Measurements from ENCODE around the gene SP100.

Gene SP100

GRCh38 chr2:230492107-230492506 lies 76.1 kb downstream of the SP100 start:
- H3K4me3 ChIP-seq (ENCODE audit: low read depth, low read length), result no peak overlapping the region
- no peak for TF ChIP-seq CTCF (IDR thresholded peaks at IDR 0.05; ENCODE audit: borderline replicate concordance, insufficient read depth, low read depth, low read length)

- no peak for TF ChIP-seq CTCF (IDR thresholded peaks at IDR 0.05; ENCODE audit: borderline replicate concordance, insufficient read depth, low read depth, low read length)
Measured at GRCh38 chr2:230494980-230495379, 79.0 kb downstream of the SP100 start.

GRCh38 chr2:230496891-230497290 lies 80.9 kb downstream of the SP100 start:
- TF ChIP-seq CTCF (IDR thresholded peaks at IDR 0.05; ENCODE audit: borderline replicate concordance, insufficient read depth, low read depth, low read length), result no peak
- H3K4me3 ChIP-seq (ENCODE audit: low read depth, low read length), result no peak overlapping the region

More at GRCh38 chr2:230494980-230495379, 79.0 kb downstream of the SP100 start:
- H3K4me3 ChIP-seq (ENCODE audit: low read depth, low read length), result no peak overlapping the region

- H3K4me3 ChIP-seq (ENCODE audit: low read depth, low read length), result no peak overlapping the region
- no peak for TF ChIP-seq CTCF (IDR thresholded peaks at IDR 0.05; ENCODE audit: borderline replicate concordance, insufficient read depth, low read depth, low read length)
Measured at GRCh38 chr2:230498506-230499107, 82.6 kb downstream of the SP100 start.

- TF ChIP-seq CTCF (IDR thresholded peaks at IDR 0.05; ENCODE audit: borderline replicate concordance, insufficient read depth, low read depth, low read length), result no peak
- no peak overlapping the region for H3K4me3 ChIP-seq (ENCODE audit: low read depth, low read length)
Measured at GRCh38 chr2:230502593-230502992, 86.6 kb downstream of the SP100 start.

GRCh38 chr2:230503798-230504197 lies 87.8 kb downstream of the SP100 start:
- H3K4me3 ChIP-seq (ENCODE audit: low read depth, low read length), result no peak overlapping the region
- TF ChIP-seq CTCF (IDR thresholded peaks at IDR 0.05; ENCODE audit: borderline replicate concordance, insufficient read depth, low read depth, low read length), result no peak

- H3K4me3 ChIP-seq (ENCODE audit: low read depth, low read length), result no peak overlapping the region
- TF ChIP-seq CTCF (IDR thresholded peaks at IDR 0.05; ENCODE audit: borderline replicate concordance, insufficient read depth, low read depth, low read length), result no peak
Measured at GRCh38 chr2:230505162-230505561, 89.2 kb downstream of the SP100 start.

Data from GM12875 (cell line).